Measurements from ENCODE around the gene YAF2. TPM values are rescaled to one million over a fixed set of nuclear protein-coding genes. Genes with fewer than 3 reads are reported as not detected.

The YAF2 gene
- total and polyA plus RNA-seq, 2 of the 13 experiments (the other 11 are each of a cell fraction or from before 2014, with no cell fraction given): 8.4 to 11.7 TPM

DNA sequence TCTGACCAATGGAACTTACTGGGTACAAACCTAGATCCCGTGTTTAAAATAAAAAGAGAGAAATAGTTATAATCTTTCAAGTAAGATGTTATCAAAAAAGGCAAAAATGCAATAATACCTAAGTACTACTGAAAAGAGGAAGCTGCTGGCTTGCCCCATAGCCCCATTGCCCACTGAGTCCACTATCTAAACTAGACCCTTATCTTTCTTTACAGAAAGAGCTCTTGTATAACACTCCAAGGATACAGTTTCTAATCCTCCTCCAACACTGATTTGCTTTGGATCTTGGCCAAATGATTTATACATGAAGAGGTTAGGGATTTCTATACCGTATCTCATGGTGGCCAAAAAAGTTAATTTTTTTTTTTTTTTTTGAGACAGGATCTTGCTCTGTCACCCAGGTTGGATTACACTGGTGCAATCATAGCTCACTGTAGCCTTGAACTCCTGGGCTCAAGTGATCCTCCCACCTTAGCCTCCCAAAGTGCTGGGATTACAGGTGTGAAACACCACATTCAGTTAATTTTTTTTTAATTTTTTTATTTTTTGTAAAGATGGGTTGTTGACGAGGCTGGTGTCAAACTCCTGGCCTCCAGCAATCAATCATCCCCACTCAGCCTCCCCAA lies 96.0 kb downstream of the YAF2 start (continued):
- TF ChIP-seq, protein P1, sequence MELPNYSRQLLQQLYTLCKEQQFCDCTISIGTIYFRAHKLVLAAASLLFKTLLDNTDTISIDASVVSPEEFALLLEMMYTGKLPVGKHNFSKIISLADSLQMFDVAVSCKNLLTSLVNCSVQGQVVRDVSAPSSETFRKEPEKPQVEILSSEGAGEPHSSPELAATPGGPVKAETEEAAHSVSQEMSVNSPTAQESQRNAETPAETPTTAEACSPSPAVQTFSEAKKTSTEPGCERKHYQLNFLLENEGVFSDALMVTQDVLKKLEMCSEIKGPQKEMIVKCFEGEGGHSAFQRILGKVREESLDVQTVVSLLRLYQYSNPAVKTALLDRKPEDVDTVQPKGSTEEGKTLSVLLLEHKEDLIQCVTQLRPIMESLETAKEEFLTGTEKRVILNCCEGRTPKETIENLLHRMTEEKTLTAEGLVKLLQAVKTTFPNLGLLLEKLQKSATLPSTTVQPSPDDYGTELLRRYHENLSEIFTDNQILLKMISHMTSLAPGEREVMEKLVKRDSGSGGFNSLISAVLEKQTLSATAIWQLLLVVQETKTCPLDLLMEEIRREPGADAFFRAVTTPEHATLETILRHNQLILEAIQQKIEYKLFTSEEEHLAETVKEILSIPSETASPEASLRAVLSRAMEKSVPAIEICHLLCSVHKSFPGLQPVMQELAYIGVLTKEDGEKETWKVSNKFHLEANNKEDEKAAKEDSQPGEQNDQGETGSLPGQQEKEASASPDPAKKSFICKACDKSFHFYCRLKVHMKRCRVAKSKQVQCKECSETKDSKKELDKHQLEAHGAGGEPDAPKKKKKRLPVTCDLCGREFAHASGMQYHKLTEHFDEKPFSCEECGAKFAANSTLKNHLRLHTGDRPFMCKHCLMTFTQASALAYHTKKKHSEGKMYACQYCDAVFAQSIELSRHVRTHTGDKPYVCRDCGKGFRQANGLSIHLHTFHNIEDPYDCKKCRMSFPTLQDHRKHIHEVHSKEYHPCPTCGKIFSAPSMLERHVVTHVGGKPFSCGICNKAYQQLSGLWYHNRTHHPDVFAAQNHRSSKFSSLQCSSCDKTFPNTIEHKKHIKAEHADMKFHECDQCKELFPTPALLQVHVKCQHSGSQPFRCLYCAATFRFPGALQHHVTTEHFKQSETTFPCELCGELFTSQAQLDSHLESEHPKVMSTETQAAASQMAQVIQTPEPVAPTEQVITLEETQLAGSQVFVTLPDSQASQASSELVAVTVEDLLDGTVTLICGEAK (IDR thresholded peaks at IDR 0.05): no peak
- TF ChIP-seq, protein P1 (CRISPR knock-in tag; IDR thresholded peaks at IDR 0.05): no peak
- TF ChIP-seq, protein P2, sequence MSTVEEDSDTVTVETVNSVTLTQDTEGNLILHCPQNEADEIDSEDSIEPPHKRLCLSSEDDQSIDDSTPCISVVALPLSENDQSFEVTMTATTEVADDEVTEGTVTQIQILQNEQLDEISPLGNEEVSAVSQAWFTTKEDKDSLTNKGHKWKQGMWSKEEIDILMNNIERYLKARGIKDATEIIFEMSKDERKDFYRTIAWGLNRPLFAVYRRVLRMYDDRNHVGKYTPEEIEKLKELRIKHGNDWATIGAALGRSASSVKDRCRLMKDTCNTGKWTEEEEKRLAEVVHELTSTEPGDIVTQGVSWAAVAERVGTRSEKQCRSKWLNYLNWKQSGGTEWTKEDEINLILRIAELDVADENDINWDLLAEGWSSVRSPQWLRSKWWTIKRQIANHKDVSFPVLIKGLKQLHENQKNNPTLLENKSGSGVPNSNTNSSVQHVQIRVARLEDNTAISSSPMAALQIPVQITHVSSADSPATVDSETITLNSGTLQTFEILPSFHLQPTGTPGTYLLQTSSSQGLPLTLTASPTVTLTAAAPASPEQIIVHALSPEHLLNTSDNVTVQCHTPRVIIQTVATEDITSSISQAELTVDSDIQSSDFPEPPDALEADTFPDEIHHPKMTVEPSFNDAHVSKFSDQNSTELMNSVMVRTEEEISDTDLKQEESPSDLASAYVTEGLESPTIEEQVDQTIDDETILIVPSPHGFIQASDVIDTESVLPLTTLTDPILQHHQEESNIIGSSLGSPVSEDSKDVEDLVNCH (CRISPR knock-in tag; IDR thresholded peaks at IDR 0.05): no peak

All from HepG2 (cell line).